HUES64 (cell line): ENCODE results near the gene KCNQ1OT1. TPM values are rescaled to one million over a fixed set of nuclear protein-coding genes. Genes with fewer than 3 reads are reported as not detected.

ENCODE experiments used
- H3K27ac ChIP-seq: 2 replicates; pipeline ENCODE4 v1.7.0; 2013; ENCODE audit warnings: low read depth, low read length, inconsistent platforms
- H3K27me3 ChIP-seq: 2 replicates; pipeline ENCODE4 v1.6.1; 2013; ENCODE audit warnings: mild to moderate bottlenecking, low read length; ENCODE audit not compliant: insufficient read depth
- H3K36me3 ChIP-seq: 2 replicates; pipeline ENCODE4 v1.6.1; 2013; ENCODE audit warnings: mild to moderate bottlenecking, low read length; ENCODE audit not compliant: insufficient read depth
- H3K4me1 ChIP-seq: 2 replicates; pipeline ENCODE4 v1.6.1; 2013; ENCODE audit warnings: mild to moderate bottlenecking, low read length, moderate library complexity; ENCODE audit not compliant: insufficient read depth
- H3K4me3 ChIP-seq: 2 replicates; pipeline ENCODE4 v1.5.1; 2013; ENCODE audit warnings: mild to moderate bottlenecking, low read length, moderate library complexity
- H3K9ac ChIP-seq: 2 replicates; pipeline ENCODE4 v1.6.1; 2013; ENCODE audit warnings: mild to moderate bottlenecking, low read depth, low read length
- H3K9me3 ChIP-seq: 2 replicates; pipeline ENCODE4 v1.6.1; 2013; ENCODE audit warnings: low read depth, low read length; ENCODE audit not compliant: insufficient read depth
- WGBS: fragments of 150-250, 120-280 bp; methylation state at CpG from one replicate; pipeline ENCODE4 v1.1.7; 2013; ENCODE audit warnings: missing lambda C conversion rate; 5-methylcytosine and 5-hydroxymethylcytosine counted together
- polyA plus RNA-seq, 2 experiments: library from polyadenylated mRNA; stranded (reverse); fragments of 50-300 nt; gene quantifications; one replicate each; pipeline ENCODE4 v1.2.3, GENCODE V29; 2013

Gene KCNQ1OT1
- 0.15 TPM for polyA plus RNA-seq (2013, experiment 1 of 2)
- 0.19 TPM for polyA plus RNA-seq (2013, experiment 2 of 2)

GRCh38 chr11:2699531-2700414, at the start of gene KCNQ1OT1:
Gene KCNQ1OT1 (minus strand): TSS chr11:2699994.
- no peaks in the 10 kb centered on the region for H3K36me3 ChIP-seq
- H3K9me3 ChIP-seq: no peaks in the 10 kb centered on the region
- peak within 1 kb of the TSS; percentile 61 for H3K4me3 ChIP-seq
- 53% methylated on average over 98 of the region's 98 CpGs for WGBS
- H3K4me1 ChIP-seq: peaks cover 51% of the 10 kb centered on the region
- H3K27me3 ChIP-seq: peaks cover 66% of the 10 kb centered on the region
- peak within 1 kb of the TSS; percentile 57 for H3K27ac ChIP-seq
- peak within 1 kb of the TSS; percentile 69 for H3K9ac ChIP-seq

- Histone ChIP-seq H3K9ac (no peak overlapping the region), H3K27me3 (peaks cover 61% of the 10 kb centered on the region), H3K36me3 (no peaks in the 10 kb centered on the region), H3K27ac (no peak overlapping the region), H3K9me3 (no peaks in the 10 kb centered on the region), H3K4me1 (peaks cover 5% of the 10 kb centered on the region; the same call in 1 of the 2 replicates), H3K4me3 (no peak overlapping the region)
- 95% methylated on average over 17 of the region's 17 CpGs for WGBS
Observed at GRCh38 chr11:2748814-2749554, 49.2 kb upstream of the KCNQ1OT1 start.

- Histone ChIP-seq H3K9ac (no peak overlapping the region), H3K4me3 (no peak overlapping the region), H3K27me3 (peaks cover 61% of the 10 kb centered on the region), H3K27ac (no peak overlapping the region), H3K36me3 (no peaks in the 10 kb centered on the region), H3K4me1 (peaks cover 5% of the 10 kb centered on the region; the same call in 1 of the 2 replicates), H3K9me3 (no peaks in the 10 kb centered on the region)
- WGBS: 86% methylated on average over 11 of the region's 11 CpGs
Observed at GRCh38 chr11:2748061-2748813, 48.4 kb upstream of the KCNQ1OT1 start.

- 91% methylated on average over 16 of the region's 16 CpGs for WGBS
- Histone ChIP-seq H3K4me3 (no peak overlapping the region), H3K27ac (no peak overlapping the region), H3K9ac (no peak overlapping the region), H3K27me3 (peaks cover 55% of the 10 kb centered on the region), H3K36me3 (no peaks in the 10 kb centered on the region), H3K4me1 (peaks cover 5% of the 10 kb centered on the region; the same call in 1 of the 2 replicates), H3K9me3 (no peaks in the 10 kb centered on the region)
Observed at GRCh38 chr11:2747248-2748027, 47.6 kb upstream of the KCNQ1OT1 start.

GRCh38 chr11:2746401-2747247, 46.8 kb upstream of the KCNQ1OT1 start:
- Histone ChIP-seq H3K4me1 (0 out of 2 replicates have a peak, but pooled peaks cover 5% of the 10 kb centered on the region), H3K27ac (no peak overlapping the region), H3K27me3 (peaks cover 47% of the 10 kb centered on the region), H3K4me3 (no peak overlapping the region), H3K36me3 (no peaks in the 10 kb centered on the region), H3K9me3 (no peaks in the 10 kb centered on the region), H3K9ac (no peak overlapping the region)
- WGBS: 90% methylated on average over 24 of the region's 24 CpGs

GRCh38 chr11:2745511-2745910, 45.7 kb upstream of the KCNQ1OT1 start:
- 91% methylated on average over 13 of the region's 14 CpGs for whole genome bisulfite sequencing
- no peaks in the 10 kb centered on the region for H3K36me3 ChIP-seq
- H3K9ac ChIP-seq: no peak overlapping the region
- H3K27me3 ChIP-seq: peaks cover 41% of the 10 kb centered on the region
- H3K9me3 ChIP-seq: no peaks in the 10 kb centered on the region
- H3K4me3 ChIP-seq: no peak overlapping the region
- H3K4me1 ChIP-seq: 0 out of 2 replicates have a peak, but pooled peaks cover 3% of the 10 kb centered on the region
- H3K27ac ChIP-seq: no peak overlapping the region

GRCh38 chr11:2744166-2744565, 44.4 kb upstream of the KCNQ1OT1 start:
- no peaks in the 10 kb centered on the region for H3K36me3 ChIP-seq
- H3K27ac ChIP-seq: no peak overlapping the region
- peaks cover 36% of the 10 kb centered on the region for H3K27me3 ChIP-seq
- WGBS: 97% methylated on average over 9 of the region's 9 CpGs
- no peak overlapping the region for H3K4me3 ChIP-seq
- H3K9me3 ChIP-seq: no peaks in the 10 kb centered on the region
- H3K4me1 ChIP-seq: no peaks in the 10 kb centered on the region
- no peak overlapping the region for H3K9ac ChIP-seq

- no peak overlapping the region for H3K27ac ChIP-seq
- 89% methylated on average over 21 of the region's 21 CpGs for WGBS
- H3K9me3 ChIP-seq: no peaks in the 10 kb centered on the region
- no peaks in the 10 kb centered on the region for H3K4me1 ChIP-seq
- no peak overlapping the region for H3K4me3 ChIP-seq
- peaks cover 33% of the 10 kb centered on the region for H3K27me3 ChIP-seq
- no peak overlapping the region for H3K9ac ChIP-seq
- H3K36me3 ChIP-seq: no peaks in the 10 kb centered on the region
Observed at GRCh38 chr11:2743427-2744110, 43.8 kb upstream of the KCNQ1OT1 start.

- H3K27me3 ChIP-seq: peaks cover 28% of the 10 kb centered on the region
- no peaks in the 10 kb centered on the region for H3K9me3 ChIP-seq
- 88% methylated on average over 20 of the region's 20 CpGs for WGBS
- H3K4me1 ChIP-seq: no peaks in the 10 kb centered on the region
- no peak overlapping the region for H3K4me3 ChIP-seq
- no peak overlapping the region for H3K9ac ChIP-seq
- H3K36me3 ChIP-seq: no peaks in the 10 kb centered on the region
- no peak overlapping the region for H3K27ac ChIP-seq
Observed at GRCh38 chr11:2742611-2743426, 43.0 kb upstream of the KCNQ1OT1 start.
